Cardiac septum (tissue), 1 donor: ENCODE data around the gene PCDH18. TPM values are rescaled to one million over a fixed set of nuclear protein-coding genes. Genes with fewer than 3 reads are reported as not detected.

ENCODE experiments used
- DNase-seq: peaks from one replicate; pipeline ENCODE4 v3.0.0-alpha.2; 2020; ENCODE audit warnings: low spot score
- intact Hi-C: fragments of 100-400 bp; cut with DNase I; formaldehyde crosslinking; loops from one replicate; pipeline ENCODE4 v1.14.0; 2022
- total RNA-seq: library from RNA; stranded (reverse); fragmentation: NEBNext Ultra II Directional; extraction: Animal tissue kit (Norgen Biotek cat#: 25700); gene quantifications from one replicate; pipeline ENCODE4 v1.2.1, GENCODE V29; 2021
- donor health status: DM: no; HTN: no; CAD: no.

The PCDH18 gene
- total RNA-seq, 1 donor from 2014 or later: 4.9 TPM

DNA sequence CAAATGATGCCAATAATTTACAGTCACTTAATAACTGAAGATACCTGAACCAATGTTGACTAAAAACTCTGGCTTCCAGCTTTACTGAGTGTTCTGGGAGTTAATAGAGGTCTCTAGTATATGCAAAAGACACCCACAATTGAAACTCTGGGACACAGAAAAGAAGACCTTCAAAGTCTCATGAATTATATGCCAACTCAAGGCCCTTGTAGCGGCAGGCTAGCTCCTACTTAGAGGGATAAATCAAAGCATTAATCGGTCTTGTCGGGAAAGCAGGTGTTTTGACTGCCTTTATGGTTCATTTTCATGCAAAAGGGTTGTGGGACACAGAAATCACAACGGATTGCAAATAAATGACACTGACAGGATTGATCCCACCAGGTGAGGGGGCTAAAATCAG lies 55.9 kb downstream of the PCDH18 start:
- no peak for DNase-seq
- intact Hi-C loops: no loop called here

DNA sequence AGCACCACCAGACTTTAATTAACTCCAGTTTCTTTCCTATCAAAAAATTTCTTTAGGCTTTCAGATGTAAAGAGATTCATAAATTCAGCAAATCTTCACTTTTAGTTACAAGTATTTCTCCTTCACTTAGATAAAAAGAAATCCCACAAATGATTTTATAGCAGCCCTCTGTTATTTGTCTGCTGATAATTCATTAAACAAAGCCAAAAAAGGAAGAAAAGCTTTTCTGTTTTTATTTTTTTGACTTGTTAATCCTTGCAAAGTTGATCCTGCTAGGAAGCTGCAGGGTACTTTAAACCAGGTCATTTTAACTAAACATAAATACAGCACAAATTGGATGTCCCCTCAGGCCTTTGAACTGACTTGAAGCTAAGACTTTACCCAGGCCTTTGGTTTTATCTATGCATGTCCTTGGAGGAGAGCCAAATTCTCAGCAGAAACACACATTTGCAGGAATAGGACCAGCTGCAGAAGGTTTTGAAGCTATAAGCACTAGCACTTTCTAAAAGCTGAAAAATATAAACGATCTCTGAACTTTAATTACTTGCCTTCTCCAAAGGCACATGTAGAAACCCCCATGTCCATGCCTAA lies 57.5 kb downstream of the PCDH18 start:
- DNase-seq: no peak
- intact Hi-C loops: no loop called here

DNA sequence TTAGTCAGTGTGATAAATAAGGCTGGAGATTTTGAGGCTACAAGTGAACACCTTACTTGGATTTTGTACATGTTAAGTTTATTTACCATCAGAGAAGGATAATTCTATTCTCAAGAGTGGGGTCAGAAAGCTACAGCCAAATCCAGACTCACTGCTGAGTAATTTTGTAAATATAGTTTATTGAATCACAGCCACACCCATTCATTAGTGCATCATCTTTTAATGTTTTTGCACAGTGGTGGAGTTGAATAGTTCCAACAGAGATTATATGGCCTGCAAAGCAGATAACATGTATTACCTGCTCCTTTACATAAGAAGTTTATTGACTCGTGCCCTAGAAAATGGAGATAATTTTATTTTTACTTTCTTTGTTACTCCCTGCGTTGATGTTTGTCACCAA lies 60.4 kb downstream of the PCDH18 start:
- no peak for DNase-seq

DNA sequence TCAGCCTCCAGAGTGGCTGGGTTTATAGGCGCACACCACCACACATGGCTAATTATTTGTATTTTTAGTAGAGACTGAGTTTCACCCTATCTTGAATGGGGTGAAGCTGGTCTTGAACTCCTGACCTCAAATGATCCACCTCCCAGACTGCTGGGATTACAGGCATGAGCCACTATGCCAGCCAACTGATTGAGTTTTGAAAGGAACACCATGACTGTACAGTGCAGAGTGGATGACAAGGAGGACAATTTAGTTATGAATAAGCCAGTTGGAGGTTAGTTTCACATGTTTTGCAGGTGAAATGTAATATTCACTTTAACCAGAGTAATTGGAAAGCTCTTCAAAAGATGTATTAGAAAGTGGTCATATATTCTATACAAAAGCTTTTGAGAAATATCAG lies 60.8 kb downstream of the PCDH18 start:
- no peak for DNase-seq
- intact Hi-C loops: no loop called here

More for the DNA sequence above, 60.4 kb downstream of the PCDH18 start:
- intact Hi-C loops: no loop called here

DNA sequence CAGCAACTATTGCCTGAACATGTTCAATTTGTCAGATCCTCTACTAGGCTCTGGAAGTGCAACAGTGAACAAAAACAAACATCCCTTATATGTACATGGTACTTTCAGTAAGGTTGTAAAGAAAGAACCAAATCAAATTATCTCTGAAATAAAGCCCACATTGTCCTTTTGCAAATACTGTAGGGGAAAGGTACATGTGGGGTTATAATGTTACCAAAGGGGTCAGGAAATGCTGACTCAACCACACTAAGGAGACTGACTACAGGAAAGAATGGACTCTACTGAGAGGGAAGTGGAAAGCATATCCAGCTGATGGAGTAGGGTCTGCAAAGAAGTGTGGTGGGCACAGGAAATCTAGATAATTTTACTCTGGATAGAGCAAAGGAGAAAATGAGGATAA lies 61.5 kb downstream of the PCDH18 start:
- intact Hi-C loops: no loop called here
- no peak for DNase-seq
